Smooth muscle cell (in vitro differentiated cells): Measurements from ENCODE around the gene MINK1. TPM values are rescaled to one million over a fixed set of nuclear protein-coding genes. Genes with fewer than 3 reads are reported as not detected.

Experiments used
- DNase-seq: peaks from one replicate; lab custom pipeline; 2025; ENCODE audit not compliant: unreplicated experiment; lab: John Stamatoyannopoulos, UW
- H2AFZ ChIP-seq: fragments of 200-600 bp; sonication (generic); 2 replicates; pipeline ENCODE4 v1.6.0; 2016; ENCODE audit warnings: antibody characterized with exemption, low read depth, mild to moderate bottlenecking
- H3F3A ChIP-seq: fragments of 200-600 bp; sonication (generic); 2 replicates; pipeline ENCODE4 v1.6.0; 2017; ENCODE audit warnings: antibody characterized with exemption, low read depth
- H3K27ac ChIP-seq: fragments of 200-600 bp; sonication (generic); 2 replicates; pipeline ENCODE4 v1.5.1; 2016; ENCODE audit warnings: low read depth, mild to moderate bottlenecking
- H3K27me3 ChIP-seq: fragments of 200-600 bp; sonication (generic); 2 replicates; pipeline ENCODE4 v1.6.1; 2016; ENCODE audit warnings: low read depth, mild to moderate bottlenecking
- H3K36me3 ChIP-seq: fragments of 200-600 bp; sonication (generic); 2 replicates; pipeline ENCODE4 v1.5.1; 2016; ENCODE audit warnings: low read depth
- H3K4me1 ChIP-seq: fragments of 200-600 bp; sonication (generic); 2 replicates; pipeline ENCODE4 v1.5.1; 2016; ENCODE audit warnings: low read depth
- H3K4me2 ChIP-seq: fragments of 200-600 bp; sonication (generic); 2 replicates; pipeline ENCODE4 v1.6.0; 2016; ENCODE audit warnings: mild to moderate bottlenecking
- H3K4me3 ChIP-seq: fragments of 200-600 bp; sonication (generic); 2 replicates; pipeline ENCODE4 v1.5.1; 2016; ENCODE audit warnings: mild to moderate bottlenecking
- H3K79me2 ChIP-seq: fragments of 200-600 bp; sonication (generic); 2 replicates; pipeline ENCODE4 v1.6.0; 2016; ENCODE audit warnings: low read depth, mild to moderate bottlenecking
- H3K9ac ChIP-seq: fragments of 200-600 bp; sonication (generic); 2 replicates; pipeline ENCODE4 v1.6.0; 2016; ENCODE audit warnings: low read depth
- H3K9me3 ChIP-seq: fragments of 200-600 bp; sonication (generic); replicated peaks from 2 replicates; pipeline ENCODE4 v1.5.1; 2016; ENCODE audit warnings: low read depth
- H4K20me1 ChIP-seq: fragments of 200-600 bp; sonication (generic); 2 replicates; pipeline ENCODE4 v1.6.0; 2016; ENCODE audit warnings: low read depth
- WGBS: methylation state at CpG from one replicate; pipeline ENCODE4 v1.1.7; 2016; ENCODE audit warnings: low lambda C conversion rate; 5-methylcytosine and 5-hydroxymethylcytosine counted together
- polyA plus RNA-seq: library from polyadenylated mRNA; unstranded; fragments of >200 nt; fragmentation: Nextera tagmentation; extraction: Ambion mirVana; gene quantifications from 2 replicates; pipeline ENCODE4 v1.2.1, GENCODE V29; 2016
- total RNA-seq: library from RNA; depleted of rRNA; stranded (reverse); fragments of >200 nt; gene quantifications from 2 replicates; pipeline ENCODE4 v1.2.3, GENCODE V29; 2014
- TF ChIP-seq, protein P1 (sequence below): fragments of 200-600 bp; sonication (generic); IDR thresholded peaks from 2 replicates; pipeline ENCODE4 v1.5.1; 2017; ENCODE audit warnings: borderline replicate concordance, mild to moderate bottlenecking, antibody characterized with exemption; ENCODE audit not compliant: insufficient read depth, poor library complexity, severe bottlenecking

MINK1 gene
- total and polyA plus RNA-seq, 2 experiments from 2014 or later, result 26.6 to 26.8 TPM

DNA sequence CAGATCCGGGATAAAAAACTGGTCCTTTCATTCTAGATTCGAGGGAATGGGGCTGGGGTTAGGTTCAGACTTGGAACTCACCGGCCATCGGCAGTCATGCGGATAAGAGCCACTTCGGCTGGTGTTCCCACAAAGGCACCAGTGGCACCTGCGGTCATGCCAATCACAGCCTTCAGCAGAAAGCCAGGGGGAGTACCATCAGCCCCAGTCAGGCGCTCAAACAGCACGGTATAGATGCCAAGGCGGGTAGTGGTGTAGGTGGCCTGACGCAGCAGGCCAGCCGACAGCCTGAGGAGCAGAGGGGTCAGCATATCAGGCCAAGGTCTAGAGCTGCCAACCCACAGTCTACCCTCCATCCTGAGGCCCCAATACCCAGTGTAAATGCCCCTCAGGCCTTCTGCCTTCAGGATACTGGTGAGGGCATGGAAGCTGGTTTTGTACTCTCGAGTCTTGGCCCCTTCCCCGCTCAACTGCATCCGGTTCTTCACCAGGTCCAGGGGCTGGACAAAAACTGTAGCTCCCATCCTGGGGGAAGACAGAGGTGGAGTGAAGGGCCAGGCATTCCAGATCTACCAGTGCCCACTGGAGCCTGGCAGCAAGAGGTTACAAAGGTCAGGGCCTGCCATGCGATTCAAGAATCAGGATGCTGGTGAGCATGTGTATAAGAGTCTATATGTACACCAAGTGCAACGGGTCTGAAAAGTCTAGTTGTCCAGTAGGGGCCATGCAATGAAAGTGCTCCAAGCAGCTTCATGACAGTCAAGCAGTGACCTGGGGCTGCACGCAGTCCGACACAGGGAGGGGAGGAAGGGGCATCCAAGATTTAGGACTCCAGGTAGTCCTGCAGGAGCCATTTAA, 105.8 kb downstream of the MINK1 start:
- H3K27me3 ChIP-seq, result no peaks in the 10 kb centered on the region
- no peaks in the 10 kb centered on the region for H3K9me3 ChIP-seq
- H3K4me3 ChIP-seq, result peak overlapping the region; percentile 77
- H3F3A ChIP-seq, result peaks cover 17% of the 10 kb centered on the region
- H3K9ac ChIP-seq, result peak overlapping the region; percentile 59
- TF ChIP-seq, protein P1, sequence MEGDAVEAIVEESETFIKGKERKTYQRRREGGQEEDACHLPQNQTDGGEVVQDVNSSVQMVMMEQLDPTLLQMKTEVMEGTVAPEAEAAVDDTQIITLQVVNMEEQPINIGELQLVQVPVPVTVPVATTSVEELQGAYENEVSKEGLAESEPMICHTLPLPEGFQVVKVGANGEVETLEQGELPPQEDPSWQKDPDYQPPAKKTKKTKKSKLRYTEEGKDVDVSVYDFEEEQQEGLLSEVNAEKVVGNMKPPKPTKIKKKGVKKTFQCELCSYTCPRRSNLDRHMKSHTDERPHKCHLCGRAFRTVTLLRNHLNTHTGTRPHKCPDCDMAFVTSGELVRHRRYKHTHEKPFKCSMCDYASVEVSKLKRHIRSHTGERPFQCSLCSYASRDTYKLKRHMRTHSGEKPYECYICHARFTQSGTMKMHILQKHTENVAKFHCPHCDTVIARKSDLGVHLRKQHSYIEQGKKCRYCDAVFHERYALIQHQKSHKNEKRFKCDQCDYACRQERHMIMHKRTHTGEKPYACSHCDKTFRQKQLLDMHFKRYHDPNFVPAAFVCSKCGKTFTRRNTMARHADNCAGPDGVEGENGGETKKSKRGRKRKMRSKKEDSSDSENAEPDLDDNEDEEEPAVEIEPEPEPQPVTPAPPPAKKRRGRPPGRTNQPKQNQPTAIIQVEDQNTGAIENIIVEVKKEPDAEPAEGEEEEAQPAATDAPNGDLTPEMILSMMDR, result no peak
- peaks cover 4% of the 10 kb centered on the region for H4K20me1 ChIP-seq
- 75% methylated on average over 19 of the region's 19 CpGs for WGBS
- peak overlapping the region; percentile 95 for H3K4me2 ChIP-seq
- peak overlapping the region; percentile 92 for H3K27ac ChIP-seq
- H2AFZ ChIP-seq, result no peak overlapping the region
- no peak for DNase-seq
- H3K79me2 ChIP-seq, result peaks cover 38% of the 10 kb centered on the region
- H3K4me1 ChIP-seq, result peaks cover 12% of the 10 kb centered on the region
- no peaks in the 10 kb centered on the region for H3K36me3 ChIP-seq

DNA sequence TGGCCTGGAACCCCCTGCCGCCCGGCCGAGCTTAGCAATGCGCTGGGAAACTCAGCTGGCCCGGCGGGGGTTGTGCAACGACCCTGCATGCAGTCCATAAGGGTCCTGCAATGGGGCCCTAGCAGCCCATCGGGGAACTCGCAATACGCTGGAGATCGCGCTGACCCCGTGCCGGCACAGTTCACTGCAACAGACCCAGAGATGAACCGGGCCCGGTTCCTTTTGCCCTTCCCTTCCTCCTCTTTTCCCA, 106.3 kb downstream of the MINK1 start:
- Histone ChIP-seq H3K79me2 (peaks cover 43% of the 10 kb centered on the region), H3K4me1 (peaks cover 12% of the 10 kb centered on the region), H2AFZ (peak overlapping the region; percentile 6), H3K4me2 (peak overlapping the region; percentile 95), H3K9me3 (no peaks in the 10 kb centered on the region), H4K20me1 (peaks cover 8% of the 10 kb centered on the region), H3K27ac (peak overlapping the region; percentile 92), H3K27me3 (no peaks in the 10 kb centered on the region), H3K36me3 (no peaks in the 10 kb centered on the region), H3F3A (peaks cover 21% of the 10 kb centered on the region), H3K4me3 (peak overlapping the region; percentile 77), H3K9ac (peak overlapping the region; percentile 59)
- TF ChIP-seq, protein P1, result no peak
- 2% methylated on average over 16 of the region's 16 CpGs for WGBS
- no peak for DNase-seq

DNA sequence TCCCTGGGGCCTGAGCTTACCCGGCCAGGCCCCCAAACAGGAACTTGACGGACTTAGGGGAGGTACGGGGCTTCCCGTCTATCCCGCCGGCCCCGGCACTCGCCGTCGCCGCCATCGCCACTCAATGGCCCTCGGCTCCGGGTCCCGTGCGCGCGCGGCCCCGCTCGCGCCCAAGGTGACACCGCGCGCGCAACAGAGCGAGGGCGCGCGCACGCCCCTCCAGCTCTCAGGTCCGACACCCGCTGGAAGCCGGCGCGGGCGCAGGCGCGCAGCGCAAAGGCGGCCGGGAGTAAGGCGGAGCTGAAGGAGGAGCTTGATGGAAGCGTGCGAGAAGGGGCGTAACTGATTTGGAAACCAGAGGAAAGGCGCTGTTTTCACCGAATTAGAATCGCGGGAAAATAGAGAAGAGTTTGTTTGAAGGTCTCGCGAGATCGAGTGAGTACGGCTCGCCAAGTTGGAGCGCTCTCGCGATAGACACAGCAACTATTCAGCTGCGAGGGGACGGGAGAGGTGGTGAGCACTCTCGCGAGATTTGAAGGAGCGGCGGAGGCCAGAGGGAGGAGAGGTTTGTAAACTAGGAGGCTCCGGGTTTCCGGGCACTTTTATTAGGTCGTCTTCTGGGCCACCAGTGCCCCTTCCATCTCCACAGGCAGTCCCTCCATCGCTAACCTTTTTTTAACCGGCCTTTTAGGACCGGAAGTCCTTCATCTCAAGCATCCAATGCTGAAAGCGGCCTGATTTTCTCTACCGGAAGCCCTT, 106.8 kb downstream of the MINK1 start, which contains the start of the genes RNF167 and SLC25A11:
TSS of gene RNF167 (plus strand) at position 473 of the 759 bp plus-strand sequence. CDS start 642 bp downstream, outside the sequence.
TSS of gene SLC25A11 (minus strand) at position 251 of the 759 bp plus-strand sequence. CDS start at position 115, 136 bp downstream.
- Histone ChIP-seq H3K27me3 (no peaks in the 10 kb centered on the region), H3K4me2 (peak within 1 kb of the TSS; percentile 95), H4K20me1 (peaks cover 13% of the 10 kb centered on the region), H3K27ac (peak within 1 kb of the TSS; percentile 92), H3K9ac (peak within 1 kb of the TSS; percentile 95), H3K79me2 (peaks cover 48% of the 10 kb centered on the region), H3K4me3 (peak within 1 kb of the TSS; percentile 77), H3K36me3 (no peaks in the 10 kb centered on the region), H3K9me3 (no peaks in the 10 kb centered on the region), H3K4me1 (peaks cover 12% of the 10 kb centered on the region), H2AFZ (peak within 1 kb of the TSS; percentile 71), H3F3A (peaks cover 25% of the 10 kb centered on the region)
- peak; percentile 77 for DNase-seq
- under 1% methylated on average over 72 of the region's 72 CpGs for WGBS
- TF ChIP-seq, protein P1, result no peak
